Epidermal melanocyte (primary cell): Measurements from ENCODE around the gene HBG2.
"Not testable (repeated sequence)": the region's sequence is repeated elsewhere in the genome, so short reads cannot be mapped to it uniquely, and the experiment has no call there.

Experiments
- DNase-seq: peaks from one replicate; pipeline ENCODE4 v3.0.0; 2011; ENCODE audit warnings: low spot score; ENCODE audit not compliant: insufficient read length

Gene HBG2

GRCh38 chr11:5250543-5251204 is 3.9 kb downstream of the HBG2 start:
- DNase-seq, result no peak

- not testable (repeated sequence) for DNase-seq
Measured at GRCh38 chr11:5249807-5250396, 4.7 kb downstream of the HBG2 start, which contains the start of gene HBG1. HBG1 (minus strand) TSS chr11:5249857; CDS start chr11:5249804, 53 bp downstream.

GRCh38 chr11:5248498-5248897 is 6.1 kb downstream of the HBG2 start:
- DNase-seq, result not testable (repeated sequence)

GRCh38 chr11:5247472-5248192 is 6.9 kb downstream of the HBG2 start:
- no peak for DNase-seq

- DNase-seq, result no peak
Measured at GRCh38 chr11:5246772-5247471, 7.7 kb downstream of the HBG2 start.

- DNase-seq, result no peak
Measured at GRCh38 chr11:5245155-5245554, 9.4 kb downstream of the HBG2 start.

GRCh38 chr11:5243816-5244180 is 10.8 kb downstream of the HBG2 start:
- DNase-seq, result no peak

GRCh38 chr11:5242933-5243815 is 11.4 kb downstream of the HBG2 start:
- no peak for DNase-seq

GRCh38 chr11:5242208-5242607 is 12.4 kb downstream of the HBG2 start:
- DNase-seq, result no peak

- no peak for DNase-seq
Measured at GRCh38 chr11:5241458-5241857, 13.1 kb downstream of the HBG2 start.

- no peak for DNase-seq
Measured at GRCh38 chr11:5240458-5240857, 14.1 kb downstream of the HBG2 start.

- DNase-seq, result no peak
Measured at GRCh38 chr11:5240056-5240455, 14.5 kb downstream of the HBG2 start.

- DNase-seq, result no peak
Measured at GRCh38 chr11:5239046-5239445, 15.5 kb downstream of the HBG2 start.

- DNase-seq, result no peak
Measured at GRCh38 chr11:5238486-5238885, 16.1 kb downstream of the HBG2 start.

GRCh38 chr11:5237420-5237819 is 17.2 kb downstream of the HBG2 start:
- DNase-seq, result no peak

- DNase-seq, result no peak
Measured at GRCh38 chr11:5235364-5236095, 19.1 kb downstream of the HBG2 start.

- no peak for DNase-seq
Measured at GRCh38 chr11:5234381-5234834, 20.2 kb downstream of the HBG2 start, which contains the start of gene HBD. HBD (minus strand) TSS chr11:5234483; CDS start chr11:5234433, 50 bp downstream.

GRCh38 chr11:5233307-5233706 is 21.3 kb downstream of the HBG2 start:
- no peak for DNase-seq

GRCh38 chr11:5232821-5233220 is 21.8 kb downstream of the HBG2 start:
- no peak for DNase-seq

- DNase-seq, result no peak
Measured at GRCh38 chr11:5232176-5232575, 22.4 kb downstream of the HBG2 start.
